ENCODE results near the gene BAZ2B. TPM values are rescaled to one million over a fixed set of nuclear protein-coding genes. Genes with fewer than 3 reads are reported as not detected.

Gene BAZ2B
- polyA plus RNA-seq, 1 donor from 2014 or later: 150 TPM

DNA sequence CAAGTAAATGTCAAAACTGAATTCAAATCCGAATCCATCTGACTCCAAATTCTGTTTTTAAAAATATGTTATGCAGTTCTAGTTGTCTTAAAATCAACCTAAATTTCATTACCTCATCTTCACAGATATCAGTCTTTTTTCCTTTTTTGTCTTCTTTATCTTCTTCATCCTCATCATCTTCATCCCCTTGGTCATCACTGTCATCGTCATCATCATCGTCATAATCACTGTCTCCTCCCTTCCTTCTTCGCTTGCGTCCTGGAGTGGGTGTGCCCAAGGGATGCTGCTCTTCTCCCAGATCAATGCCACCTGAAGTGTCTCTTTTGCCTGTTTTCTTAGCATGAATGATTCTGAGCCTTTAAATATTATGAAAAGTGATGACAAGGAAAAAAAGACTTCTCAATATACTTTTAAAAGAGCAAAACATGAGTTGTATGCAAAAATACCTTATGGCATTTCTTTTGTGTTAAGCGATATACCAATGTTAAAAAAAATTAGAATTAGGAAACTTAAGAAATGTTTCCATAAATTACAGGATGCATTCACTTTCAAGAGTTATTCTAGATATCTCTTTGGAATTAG, 233.8 kb downstream of the BAZ2B start:
- Histone ChIP-seq H2AFZ (ENCODE audit: low read depth, low read length) (no peak overlapping the region), H3F3A (ENCODE audit: insufficient read depth, low read length, poor library complexity, severe bottlenecking) (no peaks in the 10 kb centered on the region), H3K27ac (ENCODE audit: low read length) (no peak overlapping the region), H3K9me2 (ENCODE audit: insufficient read depth, low read length) (no peaks in the 10 kb centered on the region), H3K27me3 (ENCODE audit: insufficient read depth, low read depth, low read length) (no peaks in the 10 kb centered on the region), H4K20me1 (ENCODE audit: insufficient read depth) (no peaks in the 10 kb centered on the region), H3K36me3 (ENCODE audit: insufficient read depth, low read length) (peaks cover 18% of the 10 kb centered on the region), H3K79me2 (replicated peaks; ENCODE audit: insufficient read depth, low read length) (no peaks in the 10 kb centered on the region), H3K4me3 (ENCODE audit: low read length) (no peak overlapping the region), H3K9ac (ENCODE audit: low read length) (no peak overlapping the region), H3K9me3 (ENCODE audit: low read length) (no peaks in the 10 kb centered on the region), H3K4me2 (ENCODE audit: low read length) (no peak overlapping the region)
- TF ChIP-seq, protein P1, sequence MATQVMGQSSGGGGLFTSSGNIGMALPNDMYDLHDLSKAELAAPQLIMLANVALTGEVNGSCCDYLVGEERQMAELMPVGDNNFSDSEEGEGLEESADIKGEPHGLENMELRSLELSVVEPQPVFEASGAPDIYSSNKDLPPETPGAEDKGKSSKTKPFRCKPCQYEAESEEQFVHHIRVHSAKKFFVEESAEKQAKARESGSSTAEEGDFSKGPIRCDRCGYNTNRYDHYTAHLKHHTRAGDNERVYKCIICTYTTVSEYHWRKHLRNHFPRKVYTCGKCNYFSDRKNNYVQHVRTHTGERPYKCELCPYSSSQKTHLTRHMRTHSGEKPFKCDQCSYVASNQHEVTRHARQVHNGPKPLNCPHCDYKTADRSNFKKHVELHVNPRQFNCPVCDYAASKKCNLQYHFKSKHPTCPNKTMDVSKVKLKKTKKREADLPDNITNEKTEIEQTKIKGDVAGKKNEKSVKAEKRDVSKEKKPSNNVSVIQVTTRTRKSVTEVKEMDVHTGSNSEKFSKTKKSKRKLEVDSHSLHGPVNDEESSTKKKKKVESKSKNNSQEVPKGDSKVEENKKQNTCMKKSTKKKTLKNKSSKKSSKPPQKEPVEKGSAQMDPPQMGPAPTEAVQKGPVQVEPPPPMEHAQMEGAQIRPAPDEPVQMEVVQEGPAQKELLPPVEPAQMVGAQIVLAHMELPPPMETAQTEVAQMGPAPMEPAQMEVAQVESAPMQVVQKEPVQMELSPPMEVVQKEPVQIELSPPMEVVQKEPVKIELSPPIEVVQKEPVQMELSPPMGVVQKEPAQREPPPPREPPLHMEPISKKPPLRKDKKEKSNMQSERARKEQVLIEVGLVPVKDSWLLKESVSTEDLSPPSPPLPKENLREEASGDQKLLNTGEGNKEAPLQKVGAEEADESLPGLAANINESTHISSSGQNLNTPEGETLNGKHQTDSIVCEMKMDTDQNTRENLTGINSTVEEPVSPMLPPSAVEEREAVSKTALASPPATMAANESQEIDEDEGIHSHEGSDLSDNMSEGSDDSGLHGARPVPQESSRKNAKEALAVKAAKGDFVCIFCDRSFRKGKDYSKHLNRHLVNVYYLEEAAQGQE (IDR thresholded peaks at IDR 0.05; ENCODE audit: borderline replicate concordance): no peak
- no peak for TF ChIP-seq EP300 (conservative IDR thresholded peaks at IDR 0.05; ENCODE audit: poor library complexity, severe bottlenecking)

DNA sequence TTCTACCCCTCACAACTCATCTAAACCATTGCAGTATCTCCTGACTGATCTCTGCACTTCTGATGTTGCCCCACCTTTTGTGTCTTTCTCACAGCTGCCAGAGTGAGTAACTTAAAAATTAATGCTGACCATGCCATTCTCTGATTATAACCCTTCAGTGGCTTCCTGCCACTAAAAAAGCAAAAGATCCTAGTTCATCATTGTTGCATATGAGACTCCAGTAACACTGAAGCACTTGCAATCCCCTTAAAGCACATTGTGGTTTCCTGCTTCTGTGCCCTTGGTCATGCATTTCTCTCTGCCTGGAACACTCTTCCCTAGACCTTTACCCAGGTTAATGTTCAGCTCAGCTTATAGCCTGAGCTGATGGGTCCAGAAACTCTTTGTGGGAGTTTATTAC, 234.8 kb downstream of the BAZ2B start:
- TF ChIP-seq MXI1 (conservative IDR thresholded peaks at IDR 0.05; ENCODE audit: poor library complexity, severe bottlenecking) (no peak), RAD21 (conservative IDR thresholded peaks at IDR 0.05) (no peak), EZH2 (IDR thresholded peaks at IDR 0.05; ENCODE audit: borderline replicate concordance, insufficient read depth, low read length, poor library complexity, severe bottlenecking) (no peak), TAF1 (IDR thresholded peaks at IDR 0.05; ENCODE audit: low read depth) (no peak), EP300 (conservative IDR thresholded peaks at IDR 0.05; ENCODE audit: poor library complexity, severe bottlenecking) (no peak), CTCF (IDR thresholded peaks at IDR 0.05; ENCODE audit: poor library complexity, severe bottlenecking) (no peak), SMC3 (conservative IDR thresholded peaks at IDR 0.05; ENCODE audit: poor library complexity) (no peak), POLR2AphosphoS5 (IDR thresholded peaks at IDR 0.05) (no peak)
- TF ChIP-seq, protein P1 (IDR thresholded peaks at IDR 0.05; ENCODE audit: borderline replicate concordance): no peak
- H2AFZ ChIP-seq (ENCODE audit: low read depth, low read length): no peak overlapping the region
- no peaks in the 10 kb centered on the region for H3K9me2 ChIP-seq (ENCODE audit: insufficient read depth, low read length)
- peaks cover 13% of the 10 kb centered on the region for H3K36me3 ChIP-seq (ENCODE audit: insufficient read depth, low read length)
- H3K9me3 ChIP-seq (ENCODE audit: low read length): no peaks in the 10 kb centered on the region
- H3K79me2 ChIP-seq (replicated peaks; ENCODE audit: insufficient read depth, low read length): no peaks in the 10 kb centered on the region
- H3K27me3 ChIP-seq (ENCODE audit: insufficient read depth, low read depth, low read length): no peaks in the 10 kb centered on the region
- H3K9ac ChIP-seq (ENCODE audit: low read length): no peak overlapping the region
- H4K20me1 ChIP-seq (ENCODE audit: insufficient read depth): no peaks in the 10 kb centered on the region
- no peak overlapping the region for H3K4me2 ChIP-seq (ENCODE audit: low read length)
- H3K4me3 ChIP-seq (ENCODE audit: low read length): no peak overlapping the region
- H3K27ac ChIP-seq (ENCODE audit: low read length): no peak overlapping the region
- H3F3A ChIP-seq (ENCODE audit: insufficient read depth, low read length, poor library complexity, severe bottlenecking): no peaks in the 10 kb centered on the region
